Osteocyte (in vitro differentiated cells): ENCODE data around the gene DPH6. TPM values are rescaled to one million over a fixed set of nuclear protein-coding genes. Genes with fewer than 3 reads are reported as not detected.

Experiments
- DNase-seq: peaks from one replicate; pipeline ENCODE4 v3.0.0; 2021; ENCODE audit warnings: mixed read lengths; ENCODE audit not compliant: unreplicated experiment; ENCODE audit errors: extremely low spot score
- H3K27ac Mint-ChIP-seq: one replicate; pipeline ENCODE4 v1.8.0; 2021; ENCODE audit warnings: mild to moderate bottlenecking, mixed read lengths; ENCODE audit not compliant: unreplicated experiment
- H3K27me3 Mint-ChIP-seq: one replicate; pipeline ENCODE4 v1.8.0; 2021; ENCODE audit warnings: mixed read lengths; ENCODE audit not compliant: unreplicated experiment
- H3K36me3 Mint-ChIP-seq: one replicate; pipeline ENCODE4 v1.8.0; 2021; ENCODE audit warnings: mixed read lengths; ENCODE audit not compliant: unreplicated experiment
- H3K4me1 Mint-ChIP-seq: one replicate; pipeline ENCODE4 v1.8.0; 2021; ENCODE audit warnings: mixed read lengths; ENCODE audit not compliant: unreplicated experiment
- H3K4me3 Mint-ChIP-seq: one replicate; pipeline ENCODE4 v1.8.0; 2021; ENCODE audit warnings: mild to moderate bottlenecking, moderate library complexity, mixed read lengths; ENCODE audit not compliant: unreplicated experiment
- H3K9me3 Mint-ChIP-seq: one replicate; pipeline ENCODE4 v1.8.0; 2021; ENCODE audit warnings: mixed read lengths; ENCODE audit not compliant: unreplicated experiment
- CTCF ChIP-seq: fragments of 200-600 bp; sonication (generic); IDR thresholded peaks from 2 replicates; pipeline ENCODE4 v1.5.0; 2021; ENCODE audit warnings: antibody characterized with exemption, mild to moderate bottlenecking, moderate library complexity
- total RNA-seq: library from RNA; stranded (reverse); gene quantifications from 2 replicates; pipeline ENCODE4 v1.2.1, GENCODE V29; 2021

DPH6 gene
- total RNA-seq, 1 donor from 2014 or later: 14.3 TPM

- Mint-ChIP-seq H3K36me3 (no peaks in the 10 kb centered on the region), H3K27ac (no peak overlapping the region), H3K9me3 (no peaks in the 10 kb centered on the region), H3K4me3 (no peak overlapping the region), H3K27me3 (no peaks in the 10 kb centered on the region), H3K4me1 (no peaks in the 10 kb centered on the region)
- no peak for DNase-seq
- TF ChIP-seq CTCF: no peak
Observed at GRCh38 chr15:35458176-35458856, 87.6 kb downstream of the DPH6 start.

- Mint-ChIP-seq H3K4me3 (no peak overlapping the region), H3K9me3 (no peaks in the 10 kb centered on the region), H3K27ac (no peak overlapping the region), H3K4me1 (no peaks in the 10 kb centered on the region), H3K27me3 (no peaks in the 10 kb centered on the region), H3K36me3 (no peaks in the 10 kb centered on the region)
- DNase-seq: no peak
- TF ChIP-seq CTCF: no peak
Observed at GRCh38 chr15:35455201-35455600, 90.8 kb downstream of the DPH6 start.

- Mint-ChIP-seq H3K27ac (no peak overlapping the region), H3K4me1 (no peaks in the 10 kb centered on the region), H3K36me3 (peaks cover 2% of the 10 kb centered on the region), H3K9me3 (no peaks in the 10 kb centered on the region), H3K27me3 (no peaks in the 10 kb centered on the region), H3K4me3 (no peak overlapping the region)
- DNase-seq: no peak
- no peak for TF ChIP-seq CTCF
Observed at GRCh38 chr15:35450492-35450891, 95.5 kb downstream of the DPH6 start.

- TF ChIP-seq CTCF: no peak
- H3K4me3 Mint-ChIP-seq: no peak overlapping the region
- peaks cover 2% of the 10 kb centered on the region for H3K4me1 Mint-ChIP-seq
- H3K27ac Mint-ChIP-seq: no peak overlapping the region
- DNase-seq: no peak
- no peaks in the 10 kb centered on the region for H3K9me3 Mint-ChIP-seq
- peaks cover 2% of the 10 kb centered on the region for H3K36me3 Mint-ChIP-seq
- no peaks in the 10 kb centered on the region for H3K27me3 Mint-ChIP-seq
Observed at GRCh38 chr15:35448294-35448693, 97.7 kb downstream of the DPH6 start.

- H3K9me3 Mint-ChIP-seq: no peaks in the 10 kb centered on the region
- TF ChIP-seq CTCF: no peak
- H3K36me3 Mint-ChIP-seq: peaks cover 2% of the 10 kb centered on the region
- H3K4me1 Mint-ChIP-seq: peaks cover 5% of the 10 kb centered on the region
- no peak overlapping the region for H3K4me3 Mint-ChIP-seq
- DNase-seq: no peak
- H3K27me3 Mint-ChIP-seq: no peaks in the 10 kb centered on the region
- H3K27ac Mint-ChIP-seq: no peak overlapping the region
Observed at GRCh38 chr15:35445891-35446290, 100.1 kb downstream of the DPH6 start.
